Kidney (tissue), 14 donors: ENCODE results near the gene CAPN13. TPM values are rescaled to one million over a fixed set of nuclear protein-coding genes. Genes with fewer than 3 reads are reported as not detected.

Experiments
- DNase-seq, 5 donors: peaks; one replicate each; pipeline ENCODE4 v3.0.0-alpha.2; 2013 to 2020
- FAIRE-seq: peaks from 2 replicates; lab custom pipeline; 2012; peaks lifted over from hg19 to GRCh38; lab: Jason Lieb, UNC
- H3K27ac ChIP-seq, 2 donors: one replicate each; pipeline ENCODE4 v1.7.0; 2013; ENCODE audit warnings: low read depth in 2 of 2, low read length in 2 of 2, inconsistent platforms in 1 of 2
- H3K27me3 ChIP-seq: one replicate; pipeline ENCODE4 v1.7.1; 2013; ENCODE audit warnings: low read length, inconsistent platforms; ENCODE audit not compliant: control insufficient read depth, insufficient read depth
- H3K36me3 ChIP-seq, 3 donors: one replicate each; pipeline versions ENCODE4 v1.7.0 to v1.7.1; 2013; ENCODE audit warnings: low read length in 3 of 3, control low read depth in 1 of 3, inconsistent platforms in 1 of 3; ENCODE audit not compliant: insufficient read depth in 3 of 3, control insufficient read depth in 2 of 3
- H3K4me1 ChIP-seq, 3 donors: one replicate each; pipeline versions ENCODE4 v1.7.0 to v1.7.1; 2013; ENCODE audit warnings: low read length in 3 of 3, inconsistent platforms in 1 of 3, low read depth in 1 of 3; ENCODE audit not compliant: control insufficient read depth in 2 of 3, insufficient read depth in 2 of 3
- H3K4me3 ChIP-seq, 3 donors: one replicate each; pipeline versions ENCODE4 v1.7.0 to v1.8.1; 2013; ENCODE audit warnings: low read length in 3 of 3, control low read depth in 1 of 3, inconsistent platforms in 1 of 3
- H3K9ac ChIP-seq, 3 donors: one replicate each; pipeline versions ENCODE4 v1.7.0 to v1.7.1; 2013; ENCODE audit warnings: low read length in 3 of 3, control low read depth in 1 of 3, inconsistent platforms in 1 of 3
- H3K9me3 ChIP-seq, 3 donors: one replicate each; pipeline versions ENCODE4 v1.7.0 to v1.7.1; 2013; ENCODE audit warnings: low read length in 3 of 3, control low read depth in 1 of 3, inconsistent platforms in 1 of 3; ENCODE audit not compliant: control insufficient read depth in 2 of 3, insufficient read depth in 1 of 3
- CTCF ChIP-seq: IDR thresholded peaks from 3 replicates; pipeline ENCODE4 v1.5.1; 2012; ENCODE audit warnings: mild to moderate bottlenecking, moderate library complexity, borderline replicate concordance; ENCODE audit not compliant: insufficient read depth; ENCODE audit errors: extremely low read depth
- intact Hi-C: fragments of 100-400 bp; cut with DNase I; formaldehyde crosslinking; loops from one replicate; pipeline ENCODE4 v1.11.1; 2022
- polyA plus RNA-seq: library from polyadenylated mRNA; stranded (reverse); fragments of 350-450 nt; fragmentation: Illumina TruSeq; extraction: RNeasy Lipid Tissue Mini Kit (QIAGEN cat#74804); gene quantifications from one replicate; pipeline ENCODE4 v1.2.3, GENCODE V29; 2014; ENCODE audit warnings: low read depth, low replicate concordance; ENCODE audit not compliant: insufficient read depth
- total RNA-seq: library from RNA; stranded (reverse); fragmentation: NEBNext Ultra II Directional; extraction: Animal tissue kit (Norgen Biotek cat#: 25700); gene quantifications from one replicate; pipeline ENCODE4 v1.2.1, GENCODE V29; 2021
- donor health status: control.
- donor health status: control.
- donor health status: control.
- donor health status: control.
- donor health status: control.
- donor health status: DM: yes; HTN: yes; CAD: no.
- donor health status: Normal renal cell carcinoma (clear cell type).

The CAPN13 gene
- total and polyA plus RNA-seq, 2 donors from 2014 or later, result 3.4 to 9.2 TPM

- Histone ChIP-seq H3K36me3 (no peaks in the 10 kb centered on the region), H3K9me3 (no peaks in the 10 kb centered on the region), H3K27me3 (no peaks in the 10 kb centered on the region), H3K27ac (no peak overlapping the region), H3K4me3 (no peak overlapping the region), H3K9ac (no peak overlapping the region), H3K4me1 (no peaks in the 10 kb centered on the region)
- DNase-seq, result no peak
- no peak for FAIRE-seq
- intact Hi-C loops, result no loop called here
- TF ChIP-seq CTCF, result no peak
Measured at GRCh38 chr2:30679426-30680088, 127.7 kb downstream of the CAPN13 start.

GRCh38 chr2:30678410-30679137, 128.7 kb downstream of the CAPN13 start:
- H3K4me1 ChIP-seq, result no peaks in the 10 kb centered on the region
- no peaks in the 10 kb centered on the region for H3K9me3 ChIP-seq
- H3K4me3 ChIP-seq, result no peak overlapping the region
- no peak for TF ChIP-seq CTCF
- DNase-seq (no peak), FAIRE-seq (no peak)
- intact Hi-C loops, result no loop called here
- H3K9ac ChIP-seq, result no peak overlapping the region
- no peaks in the 10 kb centered on the region for H3K27me3 ChIP-seq
- no peak overlapping the region for H3K27ac ChIP-seq
- no peaks in the 10 kb centered on the region for H3K36me3 ChIP-seq

- Histone ChIP-seq H3K36me3 (no peaks in the 10 kb centered on the region), H3K9me3 (peaks cover 0 to 3% (median 0%) of the 10 kb centered on the region in 3 donors), H3K4me3 (no peak overlapping the region), H3K27me3 (no peaks in the 10 kb centered on the region), H3K27ac (no peak overlapping the region), H3K9ac (no peak overlapping the region), H3K4me1 (no peaks in the 10 kb centered on the region)
- DNase-seq (no peak), FAIRE-seq (no peak)
- intact Hi-C loops, result no loop called here
- TF ChIP-seq CTCF, result no peak
Measured at GRCh38 chr2:30677861-30678385, 129.3 kb downstream of the CAPN13 start.
